ENCODE measurements around the gene OSBPL2. TPM values are rescaled to one million over a fixed set of nuclear protein-coding genes. Genes with fewer than 3 reads are reported as not detected.
A peak's percentile ranks its signal among the peaks of the same experiment; 100 is the strongest.

Gene OSBPL2
- total RNA-seq, 2 donors from 2014 or later, result 46.7 to 50.3 TPM

DNA sequence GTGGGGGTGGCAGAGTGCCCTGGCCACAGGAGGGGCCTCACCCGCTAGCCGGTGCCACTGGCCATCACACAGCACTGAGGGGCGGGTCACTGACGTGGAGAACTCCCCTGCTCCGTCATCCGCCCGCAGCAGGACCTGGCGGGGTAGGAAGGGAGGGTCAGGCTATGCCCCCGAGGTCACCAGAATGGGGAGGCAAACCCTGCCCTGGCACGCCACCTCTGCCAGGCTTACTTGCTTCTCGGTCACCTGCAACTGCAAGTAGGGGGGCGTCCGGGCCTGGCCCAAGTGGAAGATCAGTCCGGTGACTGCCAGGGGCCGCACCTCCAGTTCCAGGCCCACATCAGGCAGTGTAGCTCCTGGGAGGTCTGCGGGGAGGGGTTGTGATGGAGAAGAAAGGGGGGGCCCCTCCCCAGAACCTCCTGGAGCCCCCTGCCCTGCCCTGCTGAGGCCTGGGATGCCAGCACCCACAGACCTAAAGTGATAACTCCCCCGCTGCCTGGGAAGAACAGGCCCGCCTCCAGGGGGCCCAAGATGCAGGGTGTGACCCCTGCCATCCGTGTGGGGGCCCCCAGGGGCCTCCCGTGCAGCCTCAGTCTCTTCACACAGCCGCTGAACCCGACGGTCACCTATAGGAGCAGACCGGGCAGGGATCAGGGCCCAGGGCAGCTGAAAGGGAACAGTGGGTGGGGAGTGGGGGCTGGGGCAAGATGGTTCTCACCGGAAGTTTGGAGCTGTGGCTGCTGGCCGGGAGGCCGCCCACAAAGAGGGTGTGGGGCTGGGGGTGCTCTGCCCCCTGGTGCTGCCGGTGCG lies 71.8 kb downstream of the OSBPL2 start:
- H3K27ac ChIP-seq (ENCODE audit: low read depth, low read length), result peak overlapping the region; percentile 24
- H3K36me3 ChIP-seq (ENCODE audit: control insufficient read depth, insufficient read depth, low read length), result peaks cover 37% of the 10 kb centered on the region
- Mint-ChIP-seq H3K4me3 (no peak overlapping the region), H3K27ac (no peak overlapping the region), H3K4me1 (peaks cover 3% of the 10 kb centered on the region), H3K9me3 (no peaks in the 10 kb centered on the region), H3K36me3 (ENCODE audit: low read depth) (peaks cover 26% of the 10 kb centered on the region), H3K27me3 (ENCODE audit: insufficient read depth) (no peaks in the 10 kb centered on the region)
- no peak overlapping the region for H3K9ac ChIP-seq (ENCODE audit: extremely low read depth, low read length, poor library complexity, severe bottlenecking)
- TF ChIP-seq, protein P1, sequence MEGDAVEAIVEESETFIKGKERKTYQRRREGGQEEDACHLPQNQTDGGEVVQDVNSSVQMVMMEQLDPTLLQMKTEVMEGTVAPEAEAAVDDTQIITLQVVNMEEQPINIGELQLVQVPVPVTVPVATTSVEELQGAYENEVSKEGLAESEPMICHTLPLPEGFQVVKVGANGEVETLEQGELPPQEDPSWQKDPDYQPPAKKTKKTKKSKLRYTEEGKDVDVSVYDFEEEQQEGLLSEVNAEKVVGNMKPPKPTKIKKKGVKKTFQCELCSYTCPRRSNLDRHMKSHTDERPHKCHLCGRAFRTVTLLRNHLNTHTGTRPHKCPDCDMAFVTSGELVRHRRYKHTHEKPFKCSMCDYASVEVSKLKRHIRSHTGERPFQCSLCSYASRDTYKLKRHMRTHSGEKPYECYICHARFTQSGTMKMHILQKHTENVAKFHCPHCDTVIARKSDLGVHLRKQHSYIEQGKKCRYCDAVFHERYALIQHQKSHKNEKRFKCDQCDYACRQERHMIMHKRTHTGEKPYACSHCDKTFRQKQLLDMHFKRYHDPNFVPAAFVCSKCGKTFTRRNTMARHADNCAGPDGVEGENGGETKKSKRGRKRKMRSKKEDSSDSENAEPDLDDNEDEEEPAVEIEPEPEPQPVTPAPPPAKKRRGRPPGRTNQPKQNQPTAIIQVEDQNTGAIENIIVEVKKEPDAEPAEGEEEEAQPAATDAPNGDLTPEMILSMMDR (conservative IDR thresholded peaks at IDR 0.05), result no peak
- no peaks in the 10 kb centered on the region for H3K27me3 ChIP-seq (ENCODE audit: control insufficient read depth, insufficient read depth, low read length, poor library complexity, severe bottlenecking)
- peaks cover 3% of the 10 kb centered on the region for H3K4me1 ChIP-seq (ENCODE audit: control insufficient read depth, insufficient read depth, low read length)
- H3K4me3 ChIP-seq (ENCODE audit: low read length), result no peak overlapping the region
- H3K9me3 ChIP-seq (ENCODE audit: control insufficient read depth, low read length), result no peaks in the 10 kb centered on the region
- DNase-seq, result no peak
- WGBS, 2 experiments (ENCODE audit: insufficient coverage in 1 of 2, insufficient read length in 1 of 2), result 94 to 95% methylated on average over 14 to 29 of the region's 29 CpGs

DNA sequence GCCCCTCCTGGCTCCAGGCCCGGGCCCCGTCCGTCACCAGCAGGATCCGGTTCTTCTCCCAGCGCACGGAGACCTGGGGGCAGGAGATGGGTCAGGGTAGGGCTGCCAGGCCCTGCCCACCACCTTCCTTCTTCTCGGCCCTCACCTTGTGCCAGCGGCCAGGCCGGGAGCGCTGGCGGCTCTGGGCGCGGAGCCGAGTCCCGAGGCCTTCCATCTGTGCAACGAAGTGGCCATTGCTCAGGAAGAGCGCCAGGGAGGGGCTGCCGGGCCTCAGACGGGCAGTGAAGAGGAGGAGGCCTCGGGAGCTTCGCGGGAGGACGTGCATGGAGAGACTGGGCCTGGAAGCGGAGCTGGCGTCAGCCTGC lies 72.4 kb downstream of the OSBPL2 start:
- Histone ChIP-seq H3K36me3 (ENCODE audit: control insufficient read depth, insufficient read depth, low read length) (peaks cover 37% of the 10 kb centered on the region), H3K4me3 (ENCODE audit: low read length) (no peak overlapping the region), H3K9ac (ENCODE audit: extremely low read depth, low read length, poor library complexity, severe bottlenecking) (no peak overlapping the region), H3K27me3 (ENCODE audit: control insufficient read depth, insufficient read depth, low read length, poor library complexity, severe bottlenecking) (no peaks in the 10 kb centered on the region), H3K4me1 (ENCODE audit: control insufficient read depth, insufficient read depth, low read length) (no peaks in the 10 kb centered on the region), H3K27ac (ENCODE audit: low read depth, low read length) (peak overlapping the region; percentile 57), H3K9me3 (ENCODE audit: control insufficient read depth, low read length) (no peaks in the 10 kb centered on the region)
- H3K4me3 Mint-ChIP-seq, result no peak overlapping the region
- H3K4me1 Mint-ChIP-seq, result no peaks in the 10 kb centered on the region
- TF ChIP-seq, protein P1 (conservative IDR thresholded peaks at IDR 0.05), result no peak
- no peaks in the 10 kb centered on the region for H3K9me3 Mint-ChIP-seq
- DNase-seq, result no peak
- 93 to 95% methylated on average over 21 to 25 of the region's 25 CpGs for WGBS, 2 experiments (ENCODE audit: insufficient coverage in 1 of 2, insufficient read length in 1 of 2)
- H3K36me3 Mint-ChIP-seq (ENCODE audit: low read depth), result peaks cover 26% of the 10 kb centered on the region
- no peaks in the 10 kb centered on the region for H3K27me3 Mint-ChIP-seq (ENCODE audit: insufficient read depth)
- H3K27ac Mint-ChIP-seq, result no peak overlapping the region

DNA sequence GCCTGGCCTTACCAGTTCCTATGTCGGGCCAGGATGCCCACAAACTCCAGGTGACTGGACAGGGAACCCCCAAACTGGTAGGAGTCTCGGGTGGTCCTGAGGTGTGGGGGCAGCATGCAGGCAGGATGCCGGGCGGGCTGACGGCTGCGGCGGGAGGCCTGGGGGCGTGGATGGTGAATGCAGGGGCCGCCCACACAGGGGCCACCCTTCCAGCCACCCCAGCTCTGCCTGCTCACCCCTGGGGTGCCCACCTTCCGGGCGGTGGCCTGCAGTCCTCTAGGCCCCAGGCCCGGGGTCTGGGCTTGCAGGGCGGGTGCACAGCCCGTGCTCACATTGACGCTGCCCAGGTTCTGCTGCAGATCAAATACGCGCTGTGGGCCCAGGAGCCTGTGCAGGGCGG lies 72.8 kb downstream of the OSBPL2 start:
- Histone ChIP-seq H3K4me1 (ENCODE audit: control insufficient read depth, insufficient read depth, low read length) (no peaks in the 10 kb centered on the region), H3K27ac (ENCODE audit: low read depth, low read length) (peak overlapping the region; percentile 57), H3K4me3 (ENCODE audit: low read length) (no peak overlapping the region), H3K9ac (ENCODE audit: extremely low read depth, low read length, poor library complexity, severe bottlenecking) (no peak overlapping the region), H3K36me3 (ENCODE audit: control insufficient read depth, insufficient read depth, low read length) (peaks cover 40% of the 10 kb centered on the region), H3K27me3 (ENCODE audit: control insufficient read depth, insufficient read depth, low read length, poor library complexity, severe bottlenecking) (no peaks in the 10 kb centered on the region), H3K9me3 (ENCODE audit: control insufficient read depth, low read length) (no peaks in the 10 kb centered on the region)
- DNase-seq, result no peak
- no peaks in the 10 kb centered on the region for H3K4me1 Mint-ChIP-seq
- H3K4me3 Mint-ChIP-seq, result no peak overlapping the region
- H3K36me3 Mint-ChIP-seq (ENCODE audit: low read depth), result peaks cover 27% of the 10 kb centered on the region
- no peak overlapping the region for H3K27ac Mint-ChIP-seq
- H3K9me3 Mint-ChIP-seq, result no peaks in the 10 kb centered on the region
- WGBS, 2 experiments (ENCODE audit: insufficient coverage in 1 of 2, insufficient read length in 1 of 2), result 94 to 99% methylated on average over 10 to 18 of the region's 18 CpGs
- TF ChIP-seq, protein P1 (conservative IDR thresholded peaks at IDR 0.05), result no peak
- no peaks in the 10 kb centered on the region for H3K27me3 Mint-ChIP-seq (ENCODE audit: insufficient read depth)
